Fibroblast of mammary gland (primary cell): ENCODE results near the gene MAK.
A peak's percentile ranks its signal among the peaks of the same experiment; 100 is the strongest.

Source experiments
- DNase-seq: peaks from one replicate; pipeline ENCODE4 v3.0.0-alpha.2; 2010; ENCODE audit warnings: low read depth
- H3K4me3 ChIP-seq: 2 replicates; pipeline ENCODE4 v1.5.1; 2011; ENCODE audit warnings: low read depth, mild to moderate bottlenecking, low read length, moderate library complexity; ENCODE audit not compliant: control insufficient read depth
- CTCF ChIP-seq: conservative IDR thresholded peaks from 2 replicates; pipeline ENCODE4 v1.5.1; 2011; ENCODE audit warnings: low read depth, low read length, inconsistent platforms; ENCODE audit not compliant: control insufficient read depth, insufficient read depth

Gene MAK

GRCh38 chr6:10800810-10801209 is 37.5 kb downstream of the MAK start:
- no peak overlapping the region for H3K4me3 ChIP-seq
- DNase-seq: peak; percentile 66
- no peak for TF ChIP-seq CTCF

- no peak overlapping the region for H3K4me3 ChIP-seq
- no peak for DNase-seq
- no peak for TF ChIP-seq CTCF
These were observed 44.1 kb downstream of the MAK start for GRCh38 chr6:10794239-10794638.

- no peak for TF ChIP-seq CTCF
- H3K4me3 ChIP-seq: no peak overlapping the region
These were observed 44.6 kb downstream of the MAK start for GRCh38 chr6:10793695-10794094.

GRCh38 chr6:10793035-10793434 is 45.3 kb downstream of the MAK start:
- no peak for TF ChIP-seq CTCF
- DNase-seq: no peak
- no peak overlapping the region for H3K4me3 ChIP-seq

More at GRCh38 chr6:10793695-10794094, 44.6 kb downstream of the MAK start:
- no peak for DNase-seq

GRCh38 chr6:10792101-10792500 is 46.2 kb downstream of the MAK start:
- H3K4me3 ChIP-seq: no peak overlapping the region
- TF ChIP-seq CTCF: no peak
- DNase-seq: no peak

GRCh38 chr6:10791673-10792072 is 46.7 kb downstream of the MAK start:
- no peak for TF ChIP-seq CTCF
- H3K4me3 ChIP-seq: no peak overlapping the region
- DNase-seq: no peak

GRCh38 chr6:10779076-10779475 is 59.3 kb downstream of the MAK start:
- H3K4me3 ChIP-seq: no peak overlapping the region
- TF ChIP-seq CTCF: no peak

More at GRCh38 chr6:10779076-10779475, 59.3 kb downstream of the MAK start:
- DNase-seq: no peak
